Panc1 (cell line): ENCODE results near the gene RABEPK. TPM values are rescaled to one million over a fixed set of nuclear protein-coding genes. Genes with fewer than 3 reads are reported as not detected.

Source experiments
- ATAC-seq: fragments of 200-7000 bp; cut with Tn5 transposase; 2 replicates; pipeline ENCODE4 v1.9.1; 2020; ENCODE audit warnings: mild to moderate bottlenecking, moderate library complexity
- BruUV-seq: library from RNA; stranded (reverse); fragments of 400-500 nt; replicated peaks from 2 replicates; lab custom pipeline; 2021; lab: Mats Ljungman, UMichigan
- CTCF ChIA-PET: fragments of 300-600 bp; sonication (Branson Sonifier 250); formaldehyde crosslinking; loops from one replicate; lab custom pipeline; 2022; ENCODE audit warnings: antibody characterized with exemption; lab: Charles Lee
- POLR2A ChIA-PET: fragments of 300-600 bp; sonication (Branson Sonifier 250); formaldehyde crosslinking; loops from one replicate; lab custom pipeline; 2022; ENCODE audit warnings: antibody characterized with exemption; lab: Charles Lee
- DNase-seq: peaks from one replicate; pipeline ENCODE4 v3.0.0-alpha.2; 2010; ENCODE audit warnings: low read depth, low spot score
- H3K27ac ChIP-seq: 2 replicates; pipeline ENCODE4 v1.5.1; 2011; ENCODE audit warnings: mild to moderate bottlenecking, low read length, inconsistent platforms
- H3K27me3 ChIP-seq: fragments of 200-500 bp; sonication (Bioruptor generic); 2 replicates; pipeline ENCODE4 v1.6.0; 2014; ENCODE audit warnings: low read length, inconsistent platforms; ENCODE audit not compliant: control insufficient read depth, insufficient read depth
- H3K36me3 ChIP-seq: fragments of 200-500 bp; sonication (Bioruptor generic); 2 replicates; pipeline ENCODE4 v1.5.1; 2014; ENCODE audit warnings: inconsistent platforms, mild to moderate bottlenecking, low read length, moderate library complexity; ENCODE audit not compliant: control insufficient read depth, insufficient read depth
- H3K4me1 ChIP-seq: 2 replicates; pipeline ENCODE4 v1.5.1; 2011; ENCODE audit warnings: inconsistent platforms, mild to moderate bottlenecking, low read length, moderate library complexity; ENCODE audit not compliant: control insufficient read depth, insufficient read depth
- H3K4me3 ChIP-seq, 2 experiments: 2 replicates each; pipeline ENCODE4 v1.5.1; 2011 to 2012; ENCODE audit warnings: low read depth in 2 of 2, low read length in 2 of 2, mild to moderate bottlenecking in 2 of 2, inconsistent platforms in 1 of 2, moderate library complexity in 1 of 2
- H3K9me3 ChIP-seq: fragments of 200-500 bp; sonication (Bioruptor generic); 2 replicates; pipeline ENCODE4 v1.5.1; 2014; ENCODE audit warnings: low read depth, mild to moderate bottlenecking, inconsistent platforms, low read length, moderate library complexity; ENCODE audit not compliant: control insufficient read depth, insufficient read depth
- POLR2AphosphoS5 ChIP-seq: IDR thresholded peaks from 2 replicates; pipeline ENCODE4 v1.6.1; 2012; ENCODE audit warnings: mild to moderate bottlenecking, low read depth, low read length, moderate library complexity
- REST ChIP-seq, 2 experiments: IDR thresholded peaks; 2 replicates each; pipeline ENCODE4 v1.6.1; 2011 to 2012; ENCODE audit warnings: low read depth in 2 of 2, control low read depth in 1 of 2, low read length in 1 of 2, mild to moderate bottlenecking in 1 of 2, moderate library complexity in 1 of 2; ENCODE audit not compliant: insufficient read depth in 1 of 2
- SIN3A ChIP-seq: IDR thresholded peaks from 2 replicates; pipeline ENCODE4 v1.6.1; 2012; ENCODE audit warnings: low read depth, mild to moderate bottlenecking, low read length, moderate library complexity, borderline replicate concordance; ENCODE audit not compliant: insufficient read depth
- TCF7L2 ChIP-seq: IDR thresholded peaks from 2 replicates; pipeline ENCODE4 v1.6.1; 2011; ENCODE audit warnings: mild to moderate bottlenecking, low read depth, low read length, inconsistent platforms
- in situ Hi-C: cut with HindIII; loops from 2 replicates; pipeline ENCODE4 v1.10.0; 2016; ENCODE audit warnings: low sequenced_read_pairs, low pct_unique_long_range_greater_than_20kb
- intact Hi-C: fragments of 100-400 bp; cut with micrococcal nuclease; formaldehyde crosslinking; loops from one replicate; pipeline ENCODE4 v1.10.0; 2022; ENCODE audit not compliant: unreplicated experiment
- total RNA-seq: library from RNA; stranded (reverse); gene quantifications from one replicate; pipeline ENCODE4 v1.2.1, GENCODE V29; 2021; ENCODE audit not compliant: unreplicated experiment
- TF ChIP-seq, protein P1 (sequence below): fragments of 450-650 bp; IDR thresholded peaks from 2 replicates; pipeline ENCODE4 v1.5.1; 2017; ENCODE audit warnings: mild to moderate bottlenecking

Gene RABEPK
- total RNA-seq, 1 experiment from 2014 or later: 33.9 TPM

DNA sequence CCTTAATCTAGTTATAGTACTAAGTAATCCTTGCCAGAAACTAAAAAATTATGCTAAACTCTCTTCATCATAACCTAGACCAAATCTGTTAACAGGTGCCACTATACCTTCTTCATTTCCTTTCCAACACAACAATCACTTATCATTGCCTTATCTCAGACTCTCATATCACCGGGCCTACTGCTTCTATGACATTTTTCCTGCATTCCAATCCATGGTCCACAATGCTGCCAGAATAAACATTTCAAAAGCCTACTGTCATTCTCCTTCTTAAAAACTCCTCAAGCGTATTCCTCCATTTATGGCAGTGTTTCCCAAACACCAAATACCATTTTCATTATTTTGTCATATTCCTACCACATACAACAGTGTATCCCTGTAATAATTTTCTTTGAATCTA, 17.3 kb upstream of the RABEPK start:
- CTCF ChIA-PET: no interaction called here
- ATAC-seq (no peak), DNase-seq (no peak)
- Histone ChIP-seq H3K27ac (no peak overlapping the region), H3K36me3 (no peaks in the 10 kb centered on the region), H3K4me3 (no peak overlapping the region), H3K27me3 (no peaks in the 10 kb centered on the region), H3K4me1 (no peaks in the 10 kb centered on the region), H3K9me3 (no peaks in the 10 kb centered on the region)
- intact Hi-C loops (no loop called here), in situ Hi-C loops (no loop called here)
- POLR2A ChIA-PET: no interaction called here
- no TSS peak for BruUV-seq
- TF ChIP-seq TCF7L2 (no peak), POLR2AphosphoS5 (no peak), REST (IDR thresholded peaks at IDR 0.05; ENCODE audit: insufficient read depth in 1 of 2, low read depth in 2 of 2, low read length in 1 of 2) (no peak), SIN3A (no peak)
- TF ChIP-seq, protein P1, sequence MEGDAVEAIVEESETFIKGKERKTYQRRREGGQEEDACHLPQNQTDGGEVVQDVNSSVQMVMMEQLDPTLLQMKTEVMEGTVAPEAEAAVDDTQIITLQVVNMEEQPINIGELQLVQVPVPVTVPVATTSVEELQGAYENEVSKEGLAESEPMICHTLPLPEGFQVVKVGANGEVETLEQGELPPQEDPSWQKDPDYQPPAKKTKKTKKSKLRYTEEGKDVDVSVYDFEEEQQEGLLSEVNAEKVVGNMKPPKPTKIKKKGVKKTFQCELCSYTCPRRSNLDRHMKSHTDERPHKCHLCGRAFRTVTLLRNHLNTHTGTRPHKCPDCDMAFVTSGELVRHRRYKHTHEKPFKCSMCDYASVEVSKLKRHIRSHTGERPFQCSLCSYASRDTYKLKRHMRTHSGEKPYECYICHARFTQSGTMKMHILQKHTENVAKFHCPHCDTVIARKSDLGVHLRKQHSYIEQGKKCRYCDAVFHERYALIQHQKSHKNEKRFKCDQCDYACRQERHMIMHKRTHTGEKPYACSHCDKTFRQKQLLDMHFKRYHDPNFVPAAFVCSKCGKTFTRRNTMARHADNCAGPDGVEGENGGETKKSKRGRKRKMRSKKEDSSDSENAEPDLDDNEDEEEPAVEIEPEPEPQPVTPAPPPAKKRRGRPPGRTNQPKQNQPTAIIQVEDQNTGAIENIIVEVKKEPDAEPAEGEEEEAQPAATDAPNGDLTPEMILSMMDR: no peak

DNA sequence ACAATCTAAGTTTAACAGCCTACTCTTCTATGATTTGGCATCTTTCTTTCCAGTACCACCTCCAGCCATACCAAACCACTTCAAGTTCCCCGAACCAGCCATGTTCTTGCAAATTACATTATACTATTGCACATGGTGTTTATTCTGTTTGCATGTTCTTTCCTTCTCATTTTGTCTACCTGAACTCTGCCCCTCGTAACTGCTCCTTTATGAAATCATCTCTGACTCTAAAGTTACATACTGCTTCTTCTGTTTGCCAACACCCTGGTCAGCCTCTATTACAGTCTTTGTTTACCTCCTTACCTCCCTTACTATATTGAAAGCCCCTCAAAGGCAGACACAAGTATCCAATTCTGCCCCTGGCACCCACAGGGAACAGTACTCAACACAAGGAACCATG, 16.8 kb upstream of the RABEPK start:
- in situ Hi-C loops (no loop called here), intact Hi-C loops (no loop called here)
- ATAC-seq (no peak), DNase-seq (no peak)
- H3K36me3 ChIP-seq: no peaks in the 10 kb centered on the region
- CTCF ChIA-PET: no interaction called here
- H3K27ac ChIP-seq: no peak overlapping the region
- no peak overlapping the region for H3K4me3 ChIP-seq
- no peaks in the 10 kb centered on the region for H3K9me3 ChIP-seq
- BruUV-seq: TSS peak; percentile 22
- H3K27me3 ChIP-seq: no peaks in the 10 kb centered on the region
- TF ChIP-seq POLR2AphosphoS5: no peak
- H3K4me1 ChIP-seq: no peaks in the 10 kb centered on the region
- POLR2A ChIA-PET: no interaction called here

DNA sequence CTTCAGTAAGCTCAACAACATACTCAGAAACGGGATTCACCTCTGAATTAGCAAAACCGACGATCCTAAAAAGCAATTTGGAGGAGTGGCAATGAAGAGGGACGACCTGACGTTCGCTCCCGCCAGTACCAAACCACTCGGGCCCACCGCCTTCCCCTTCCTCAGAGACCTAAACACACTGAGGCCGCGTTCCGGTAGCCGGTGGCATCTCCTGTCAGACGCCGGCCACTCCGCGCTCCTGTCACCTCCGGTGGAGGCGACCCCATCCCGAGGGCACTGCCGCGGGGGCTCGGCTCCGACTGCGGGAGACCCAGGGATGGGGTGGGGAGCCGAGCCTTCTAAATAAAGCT, 11.4 kb upstream of the RABEPK start:
- in situ Hi-C loops: no loop called here
- Histone ChIP-seq H3K36me3 (peaks cover 4% of the 10 kb centered on the region; the same call in 1 of the 2 replicates), H3K4me1 (no peaks in the 10 kb centered on the region), H3K9me3 (no peaks in the 10 kb centered on the region), H3K4me3 (peak overlapping the region; percentile 89 to 93), H3K27me3 (no peaks in the 10 kb centered on the region), H3K27ac (peak overlapping the region; percentile 76; the same call in 1 of the 2 replicates)
- peak; percentile 4; the same call in 1 of the 2 replicates for ATAC-seq
- ChIA-PET CTCF (no interaction called here), POLR2A (interaction anchor here (0.6 kb wide), 1 partner anchor 309 kb away, joined by 3 read pairs; no protein-coding TSS in a partner anchor)
- TSS peak; percentile 92 for BruUV-seq
- intact Hi-C loops: no loop called here
- TF ChIP-seq, protein P1: no peak
- peak; percentile 35; the same call in 1 of the 2 replicates for TF ChIP-seq SIN3A
- DNase-seq: no peak
